ENCODE results near the gene RABGGTA. TPM values are rescaled to one million over a fixed set of nuclear protein-coding genes. Genes with fewer than 3 reads are reported as not detected.

The RABGGTA gene
- total RNA-seq, 1 experiment from 2014 or later: 11.6 TPM

DNA sequence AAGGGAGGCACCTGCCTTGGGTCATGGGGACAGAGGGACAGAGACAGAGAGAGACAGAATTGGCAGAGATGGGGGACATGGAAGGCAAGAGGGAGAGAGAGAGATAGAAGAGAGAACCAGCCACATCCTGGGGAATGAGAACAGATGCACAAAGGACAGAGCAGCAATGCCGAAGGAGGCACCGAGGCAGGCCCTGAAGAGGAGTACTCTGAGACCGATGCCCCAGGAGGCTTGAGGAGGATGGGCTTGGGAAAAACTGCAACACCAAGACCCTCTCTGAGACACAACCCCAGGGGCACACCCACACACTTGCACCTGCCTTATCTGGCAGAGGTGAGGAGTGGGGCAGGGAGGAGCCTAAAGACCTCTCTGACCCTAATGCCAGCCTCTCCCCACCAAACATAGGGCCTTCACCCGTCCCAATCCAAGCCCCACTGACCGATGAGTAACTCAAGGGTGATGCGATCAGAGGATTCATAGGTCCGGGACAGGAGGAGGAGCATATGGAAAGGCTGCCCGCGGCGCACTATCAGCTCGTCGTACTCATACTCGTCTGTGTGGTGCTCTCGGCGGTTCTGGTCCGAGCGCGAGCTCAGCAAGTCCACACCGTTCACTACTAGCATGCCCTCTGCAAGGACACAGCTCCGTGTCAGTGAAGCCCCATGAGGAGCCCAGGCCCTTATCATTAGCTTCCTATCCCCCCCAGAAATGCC, 10.0 kb downstream of the RABGGTA start:
- Histone ChIP-seq H3K4me1 (no peaks in the 10 kb centered on the region), H3K36me3 (no peaks in the 10 kb centered on the region), H3K27me3 (no peaks in the 10 kb centered on the region), H3K27ac (no peak overlapping the region), H3K9me3 (replicated peaks) (no peaks in the 10 kb centered on the region), H3K4me3 (no peak overlapping the region)
- DNase-seq: no peak

DNA sequence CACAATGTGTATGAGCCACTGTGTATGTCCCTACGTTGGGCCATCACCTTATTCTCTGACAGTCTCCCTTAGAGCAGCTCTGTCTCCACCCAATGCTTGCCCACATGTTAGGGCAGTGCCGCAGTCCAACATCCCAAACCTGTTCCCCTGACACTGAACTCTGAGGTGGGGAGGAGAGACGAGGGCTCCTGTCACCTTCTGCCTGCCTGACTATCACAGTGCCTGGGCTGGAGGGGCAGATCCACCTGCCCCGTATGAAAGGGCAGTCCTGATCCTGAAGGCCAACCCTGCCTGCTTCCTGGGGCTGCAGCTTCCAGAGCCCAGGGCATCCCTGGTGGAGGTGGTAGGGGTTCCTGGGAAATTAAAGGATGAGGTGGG, 10.6 kb downstream of the RABGGTA start:
- no peak for DNase-seq
- Histone ChIP-seq H3K27me3 (no peaks in the 10 kb centered on the region), H3K4me1 (no peaks in the 10 kb centered on the region), H3K27ac (no peak overlapping the region), H3K36me3 (no peaks in the 10 kb centered on the region), H3K9me3 (replicated peaks) (no peaks in the 10 kb centered on the region), H3K4me3 (no peak overlapping the region)

DNA sequence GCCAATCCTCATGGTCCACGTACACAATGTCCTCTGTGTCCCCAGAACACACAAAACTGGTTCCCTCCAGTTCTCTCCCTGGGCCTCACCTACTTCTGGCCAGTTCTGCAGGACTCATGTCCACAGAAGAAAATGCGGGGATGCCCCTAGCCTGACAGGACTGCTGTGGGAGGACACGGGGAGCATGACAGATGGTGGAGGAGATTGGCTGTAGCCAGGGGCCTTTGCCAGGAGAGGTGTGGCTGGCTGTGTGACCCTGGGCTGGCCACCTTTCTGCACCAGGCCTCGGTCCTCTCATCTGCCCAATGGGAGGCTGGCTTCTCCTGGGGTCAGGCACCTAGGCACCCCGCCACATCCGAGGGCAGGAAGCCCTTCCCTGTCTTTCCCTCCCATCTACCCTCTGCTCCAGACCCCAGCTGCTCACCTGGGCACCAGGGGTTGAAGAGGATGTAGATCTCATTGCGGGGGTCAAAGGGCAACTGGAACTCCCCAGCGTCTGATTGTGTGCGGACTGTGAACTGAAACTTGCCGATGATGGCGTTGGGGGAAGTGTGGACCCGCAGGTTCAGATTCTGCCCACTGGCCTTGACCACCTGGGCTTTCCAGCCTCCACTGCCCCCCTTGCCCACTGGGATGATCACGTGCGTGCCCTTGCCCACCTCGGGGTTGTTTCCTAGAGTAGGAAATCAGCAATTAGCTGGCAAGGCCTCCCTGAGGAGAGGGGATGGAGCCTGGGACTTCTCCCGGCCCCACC, 11.2 kb downstream of the RABGGTA start:
- Histone ChIP-seq H3K27ac (no peak overlapping the region), H3K9me3 (replicated peaks) (no peaks in the 10 kb centered on the region), H3K4me1 (no peaks in the 10 kb centered on the region), H3K36me3 (no peaks in the 10 kb centered on the region), H3K4me3 (no peak overlapping the region), H3K27me3 (no peaks in the 10 kb centered on the region)
- no peak for DNase-seq

DNA sequence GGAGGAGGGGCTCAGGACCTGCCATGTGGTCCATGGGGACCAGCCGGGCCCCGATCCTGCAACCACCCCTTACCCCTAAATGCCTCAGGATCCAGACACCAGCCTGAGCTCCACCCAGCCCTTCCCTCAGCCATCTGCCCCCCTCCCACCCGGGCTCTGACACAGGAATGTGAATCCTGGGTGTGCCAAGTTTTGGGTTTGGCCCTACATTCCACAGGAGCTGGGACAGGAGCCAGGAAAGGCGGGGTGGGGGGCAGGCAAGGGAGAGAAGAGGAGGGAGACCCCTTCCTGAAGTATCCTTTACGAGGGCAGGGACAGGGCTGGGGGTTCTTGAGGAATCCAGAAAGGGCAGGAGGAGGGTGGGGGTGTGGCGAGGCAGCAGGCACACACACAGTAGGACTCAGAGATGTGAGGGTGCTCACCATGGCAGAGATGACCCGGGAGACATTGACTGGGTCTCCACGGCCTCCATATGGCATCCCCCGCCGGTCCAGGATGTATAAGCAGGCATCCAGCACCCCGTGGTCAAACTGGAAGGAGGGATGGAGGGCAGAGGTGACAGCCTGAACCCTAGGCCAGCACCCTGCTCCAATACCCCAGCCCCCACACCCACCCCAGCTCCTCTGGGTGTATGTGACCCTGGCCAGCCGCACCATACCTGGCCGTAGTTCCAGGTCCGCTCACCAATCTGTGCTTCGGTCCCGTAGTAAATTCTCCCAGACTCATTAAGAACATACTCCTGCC, 11.9 kb downstream of the RABGGTA start:
- Histone ChIP-seq H3K27ac (no peak overlapping the region), H3K27me3 (no peaks in the 10 kb centered on the region), H3K9me3 (replicated peaks) (no peaks in the 10 kb centered on the region), H3K4me3 (no peak overlapping the region), H3K36me3 (no peaks in the 10 kb centered on the region), H3K4me1 (no peaks in the 10 kb centered on the region)
- DNase-seq: peak in 1 of 2 experiments; percentile 27

DNA sequence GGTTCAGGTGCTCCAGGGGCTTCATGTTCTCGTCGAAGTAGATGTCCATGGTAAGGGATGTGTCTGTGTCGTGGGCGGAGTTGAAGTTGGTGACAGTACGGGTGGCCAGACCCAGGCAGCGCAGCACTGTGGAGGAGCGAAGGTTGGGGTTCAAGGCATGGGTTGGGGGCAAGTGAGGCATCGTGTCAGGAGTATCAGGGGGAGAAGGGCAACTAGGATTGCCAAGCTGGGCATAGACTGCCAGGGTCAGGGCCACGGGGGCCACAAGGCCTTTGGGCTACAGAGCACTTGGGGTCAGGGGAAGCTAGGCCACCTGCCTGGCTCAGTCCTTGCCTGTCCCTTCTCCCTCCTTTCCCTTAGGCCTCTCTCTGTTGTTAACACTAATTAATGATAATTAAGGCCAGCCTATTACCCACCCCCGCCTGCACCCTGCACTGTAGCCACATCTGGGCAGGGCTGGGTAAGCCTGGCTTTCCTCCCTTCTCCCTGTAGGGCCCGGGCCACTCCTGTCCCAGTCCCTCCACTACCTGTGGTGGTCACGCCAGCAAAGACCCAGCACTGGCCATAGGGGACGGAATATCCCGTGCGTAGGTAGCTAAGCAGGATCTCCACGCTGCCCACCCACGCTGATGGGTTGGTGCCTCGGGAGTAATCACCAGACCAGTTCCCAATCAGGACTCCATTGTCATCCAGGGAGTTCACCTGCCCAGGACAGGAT, 12.7 kb downstream of the RABGGTA start:
- no peak for DNase-seq
- Histone ChIP-seq H3K9me3 (replicated peaks) (no peaks in the 10 kb centered on the region), H3K4me3 (no peak overlapping the region), H3K4me1 (no peaks in the 10 kb centered on the region), H3K27me3 (no peaks in the 10 kb centered on the region), H3K27ac (no peak overlapping the region), H3K36me3 (no peaks in the 10 kb centered on the region)

DNA sequence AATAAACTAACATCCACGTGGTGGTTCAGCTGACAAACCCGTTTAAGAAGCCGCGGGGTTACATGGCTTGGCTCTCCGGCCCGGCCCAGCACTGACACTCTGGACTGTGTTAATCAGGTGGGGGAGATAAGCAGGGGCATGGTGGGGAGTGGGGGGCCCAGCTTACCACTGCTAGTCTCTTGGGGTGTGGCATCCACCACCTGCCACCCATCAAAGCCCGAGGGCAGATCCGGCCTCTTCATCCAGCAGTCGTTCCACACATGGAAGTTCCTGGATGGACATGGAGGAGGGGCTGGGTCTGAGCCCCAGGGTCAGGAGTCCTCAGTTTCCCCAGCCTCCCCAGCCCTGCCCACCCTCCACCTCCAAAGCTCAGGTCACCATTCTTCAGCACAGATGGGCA, 13.3 kb downstream of the RABGGTA start:
- Histone ChIP-seq H3K27ac (no peak overlapping the region), H3K4me1 (no peaks in the 10 kb centered on the region), H3K36me3 (no peaks in the 10 kb centered on the region), H3K27me3 (no peaks in the 10 kb centered on the region), H3K9me3 (replicated peaks) (no peaks in the 10 kb centered on the region), H3K4me3 (no peak overlapping the region)
- no peak for DNase-seq

DNA sequence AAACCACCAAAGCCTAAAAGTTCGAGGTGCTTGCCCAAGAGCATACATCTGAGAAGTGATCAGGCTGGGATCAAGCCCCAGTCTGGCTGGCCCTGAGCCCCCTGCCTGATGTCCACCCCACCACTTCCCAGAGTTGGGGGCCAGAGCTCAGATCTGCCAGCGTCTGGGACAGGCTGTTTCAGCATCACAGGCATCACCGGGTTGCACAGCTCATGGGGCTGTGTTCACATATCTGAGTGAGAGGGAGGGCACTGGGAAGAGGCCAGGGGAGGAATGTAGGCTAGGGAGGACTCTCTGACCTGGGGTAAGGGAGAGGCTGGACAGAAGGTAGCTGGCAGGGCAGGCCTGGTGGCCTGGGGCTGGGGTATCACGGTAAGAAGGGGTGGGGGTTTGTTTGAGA, 14.4 kb downstream of the RABGGTA start:
- no peaks in the 10 kb centered on the region for H3K9me3 ChIP-seq (replicated peaks)
- H3K36me3 ChIP-seq: no peaks in the 10 kb centered on the region
- no peaks in the 10 kb centered on the region for H3K27me3 ChIP-seq
- no peak overlapping the region for H3K4me3 ChIP-seq
- DNase-seq: no peak
- H3K27ac ChIP-seq: no peak overlapping the region
- no peaks in the 10 kb centered on the region for H3K4me1 ChIP-seq

DNA sequence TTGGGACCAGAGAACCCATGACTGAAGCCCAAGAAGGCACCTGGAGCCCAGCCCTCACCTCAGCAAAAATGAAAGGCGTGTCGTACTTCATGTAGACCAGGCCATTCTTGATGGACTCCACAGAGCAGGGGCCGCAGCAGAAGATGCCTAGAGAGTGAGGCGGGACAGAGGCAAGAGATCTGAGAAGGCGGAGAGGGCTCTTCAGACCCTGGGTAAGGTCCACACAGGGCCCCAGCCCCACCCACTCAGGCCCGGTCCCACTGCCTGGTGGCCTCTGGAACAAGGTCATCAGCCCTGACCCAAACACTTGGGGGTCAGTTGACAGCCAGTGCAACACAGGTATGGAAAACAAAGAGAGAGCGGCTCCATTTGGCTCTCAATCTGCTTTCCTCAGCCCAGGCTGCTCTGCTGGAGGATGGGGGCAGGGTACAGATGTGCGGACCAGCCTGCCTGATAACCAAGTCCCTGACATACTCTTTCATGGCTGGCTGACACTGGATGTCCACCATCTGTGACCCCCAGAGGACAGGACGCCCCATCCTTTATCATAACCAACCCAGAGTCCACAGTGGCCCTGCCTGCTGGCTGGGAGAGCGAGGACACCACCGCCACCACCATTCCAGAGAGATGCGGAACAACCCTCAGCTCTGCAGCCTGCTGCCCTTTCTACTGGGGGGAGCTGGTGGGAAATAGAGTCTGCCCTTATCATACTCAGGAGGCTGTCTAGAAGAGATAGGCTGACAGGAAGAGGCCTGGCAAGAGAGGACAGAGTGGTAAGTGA, 15.3 kb downstream of the RABGGTA start:
- DNase-seq: no peak
- no peaks in the 10 kb centered on the region for H3K27me3 ChIP-seq
- no peaks in the 10 kb centered on the region for H3K4me1 ChIP-seq
- H3K36me3 ChIP-seq: no peaks in the 10 kb centered on the region
- H3K27ac ChIP-seq: no peak overlapping the region
- no peaks in the 10 kb centered on the region for H3K9me3 ChIP-seq (replicated peaks)
- H3K4me3 ChIP-seq: no peak overlapping the region

DNA sequence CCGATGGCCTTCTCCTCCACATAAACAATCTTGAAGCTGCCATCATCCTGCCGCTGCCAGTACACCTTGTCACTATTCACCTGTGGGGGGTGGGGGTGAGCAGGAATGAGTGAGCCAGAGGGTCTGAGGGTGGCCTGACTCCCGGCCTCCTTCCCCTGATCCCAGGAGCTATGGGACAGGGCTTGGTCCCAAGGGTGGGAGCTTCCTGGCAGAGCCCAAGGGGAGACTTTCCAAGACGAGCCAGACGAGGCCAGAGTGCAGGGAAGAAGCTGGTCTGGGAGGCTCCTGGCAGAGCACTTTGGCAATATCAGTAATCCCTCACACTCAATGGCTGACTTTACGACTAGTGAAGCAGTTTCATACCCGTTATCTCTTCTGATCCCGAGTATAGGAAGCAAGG, 16.0 kb downstream of the RABGGTA start:
- no peaks in the 10 kb centered on the region for H3K9me3 ChIP-seq (replicated peaks)
- no peak overlapping the region for H3K27ac ChIP-seq
- DNase-seq: no peak
- H3K4me1 ChIP-seq: no peaks in the 10 kb centered on the region
- H3K27me3 ChIP-seq: peaks cover 1% of the 10 kb centered on the region; the same call in 1 of the 2 replicates
- H3K36me3 ChIP-seq: no peaks in the 10 kb centered on the region
- no peak overlapping the region for H3K4me3 ChIP-seq

DNA sequence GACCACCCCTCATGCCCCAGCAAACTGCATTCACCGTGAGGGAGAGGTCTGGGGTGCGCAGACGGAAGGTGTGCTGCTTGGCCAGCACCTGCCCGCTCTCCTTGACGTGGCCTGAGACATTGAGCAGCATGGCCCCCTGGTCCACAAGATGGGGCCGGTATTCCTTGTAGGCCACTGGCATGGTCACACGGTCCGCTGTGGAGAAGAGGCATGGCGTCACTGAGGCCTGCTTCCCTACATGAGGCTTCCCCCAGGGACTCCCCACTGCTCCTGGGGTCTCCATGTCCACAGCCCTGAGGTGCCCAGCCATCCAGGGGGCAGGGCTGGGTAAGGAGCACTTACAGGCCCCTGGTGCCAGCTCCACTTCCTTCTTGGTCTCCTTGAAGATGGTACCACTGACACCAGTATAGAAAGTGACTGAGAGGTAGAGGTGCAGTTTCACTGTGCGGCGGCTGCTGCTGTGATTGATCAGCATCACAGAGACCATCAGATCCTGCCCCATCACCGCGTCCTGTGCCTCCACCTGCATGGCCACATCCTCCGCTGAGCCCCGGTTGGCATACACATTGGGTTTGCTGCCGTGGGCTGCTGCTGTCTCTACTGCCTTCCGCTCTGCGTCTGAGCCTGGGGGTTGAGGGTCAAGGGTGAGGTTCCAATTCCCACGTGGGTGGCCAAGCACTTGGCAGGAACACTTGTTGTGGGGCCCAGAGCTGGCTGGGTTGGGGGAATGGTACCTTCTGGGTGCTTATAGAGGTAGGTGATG, 16.6 kb downstream of the RABGGTA start:
- Histone ChIP-seq H3K4me3 (no peak overlapping the region), H3K4me1 (no peaks in the 10 kb centered on the region), H3K36me3 (no peaks in the 10 kb centered on the region), H3K9me3 (replicated peaks) (no peaks in the 10 kb centered on the region), H3K27ac (no peak overlapping the region), H3K27me3 (peaks cover 4% of the 10 kb centered on the region; the same call in 1 of the 2 replicates)
- no peak for DNase-seq

DNA sequence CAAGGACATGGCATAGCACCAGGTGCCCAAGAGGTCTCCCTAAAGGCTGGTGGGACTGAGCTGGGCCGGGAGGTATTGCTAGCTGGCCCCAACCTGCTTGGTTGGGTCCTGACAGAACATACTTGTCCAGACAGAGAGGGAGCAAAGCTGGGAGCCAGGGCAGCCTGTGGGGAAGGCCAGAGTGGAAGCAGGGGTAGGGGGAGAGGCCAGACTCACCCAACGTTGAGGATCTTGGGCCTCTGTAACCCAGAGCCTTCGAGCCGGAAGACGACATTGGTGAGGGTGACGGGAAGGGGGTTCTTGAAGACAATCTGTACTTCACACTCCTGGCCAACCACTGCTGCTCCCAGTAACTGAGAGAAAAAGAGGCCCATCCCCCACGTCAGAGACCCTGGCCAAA, 17.5 kb downstream of the RABGGTA start:
- H3K4me3 ChIP-seq: no peak overlapping the region
- H3K27me3 ChIP-seq: peaks cover 4% of the 10 kb centered on the region; the same call in 1 of the 2 replicates
- no peaks in the 10 kb centered on the region for H3K4me1 ChIP-seq
- no peak overlapping the region for H3K27ac ChIP-seq
- no peaks in the 10 kb centered on the region for H3K9me3 ChIP-seq (replicated peaks)
- no peak for DNase-seq
- H3K36me3 ChIP-seq: no peaks in the 10 kb centered on the region

DNA sequence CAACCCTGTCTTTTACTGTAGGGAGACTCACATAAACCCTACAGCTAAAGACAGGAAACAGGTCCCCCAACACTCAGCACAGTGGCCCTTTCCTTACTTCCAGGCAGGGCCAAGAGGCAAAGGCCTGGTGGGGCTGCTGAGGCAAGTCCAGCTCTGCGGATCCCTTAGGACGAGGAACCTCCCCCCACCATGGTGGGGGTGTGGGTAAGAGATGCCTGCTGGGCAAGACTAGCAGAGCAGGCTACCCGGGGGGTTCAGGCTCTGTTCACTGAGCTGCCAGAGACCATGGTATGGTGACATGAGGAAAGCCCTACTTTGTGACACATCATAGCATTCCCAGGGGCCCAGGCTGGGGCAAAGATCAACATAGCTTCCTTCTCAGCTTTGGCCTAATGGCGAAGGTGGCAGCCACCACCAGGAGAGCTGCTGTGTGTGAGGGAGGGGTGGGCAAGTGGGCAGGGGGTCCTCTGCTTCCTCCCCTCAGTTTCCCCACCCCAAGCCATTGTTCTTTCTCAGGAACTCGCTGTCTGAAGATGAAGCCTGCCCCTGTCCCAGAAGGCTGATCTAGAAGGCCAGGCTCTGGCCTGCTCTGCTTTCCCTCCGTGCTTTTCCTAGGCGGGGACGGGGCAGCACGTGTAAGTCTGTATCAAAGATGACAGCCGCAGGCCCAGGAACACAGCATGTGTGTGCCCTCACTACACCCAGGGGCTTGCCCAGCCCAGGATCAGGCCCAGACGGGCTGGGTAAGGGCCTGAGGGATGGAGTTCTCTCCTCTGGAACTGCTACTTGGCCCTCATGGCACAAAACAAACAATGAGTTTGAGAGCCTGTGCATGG, 18.9 kb downstream of the RABGGTA start:
- no peak overlapping the region for H3K27ac ChIP-seq

DNA sequence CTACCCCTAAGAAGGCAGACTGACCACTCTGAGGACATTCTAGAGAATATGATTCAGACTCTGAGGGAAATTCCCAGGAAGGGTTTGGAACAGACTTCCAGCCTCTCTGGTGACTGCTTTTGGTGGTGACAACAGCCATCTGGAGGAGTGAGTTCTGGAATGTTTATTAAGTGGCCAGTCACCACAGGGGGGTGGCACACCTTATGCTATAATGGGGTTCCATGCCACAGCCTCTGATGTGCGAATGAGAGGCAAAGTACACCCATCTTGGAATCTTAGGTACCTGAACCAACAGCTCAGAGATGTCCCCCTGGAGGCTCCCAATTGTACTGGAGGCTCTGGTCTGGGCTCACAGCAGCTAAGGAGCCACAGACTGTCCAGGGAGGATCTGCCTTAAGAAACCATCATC, 19.5 kb downstream of the RABGGTA start:
- no peak overlapping the region for H3K27ac ChIP-seq
- DNase-seq: no peak

More for the DNA sequence above, 18.9 kb downstream of the RABGGTA start:
- peaks cover 4% of the 10 kb centered on the region; the same call in 1 of the 2 replicates for H3K27me3 ChIP-seq
- H3K4me1 ChIP-seq: no peaks in the 10 kb centered on the region
- DNase-seq: no peak
- no peaks in the 10 kb centered on the region for H3K9me3 ChIP-seq (replicated peaks)
- no peak overlapping the region for H3K4me3 ChIP-seq
- H3K36me3 ChIP-seq: no peaks in the 10 kb centered on the region

More for the DNA sequence above, 19.5 kb downstream of the RABGGTA start:
- no peaks in the 10 kb centered on the region for H3K9me3 ChIP-seq (replicated peaks)
- H3K27me3 ChIP-seq: peaks cover 4% of the 10 kb centered on the region; the same call in 1 of the 2 replicates
- H3K4me1 ChIP-seq: no peaks in the 10 kb centered on the region
- H3K4me3 ChIP-seq: no peak overlapping the region
- H3K36me3 ChIP-seq: no peaks in the 10 kb centered on the region

All from SJCRH30 (cell line).